A673 (cell line): Measurements from ENCODE around the gene TSC22D2.

Source experiments
- CTCF ChIP-seq: fragments of 300-800, 200-600 bp; sonication (generic); conservative IDR thresholded peaks from 2 replicates; pipeline ENCODE4 v1.5.1; 2017; ENCODE audit warnings: low read depth, mild to moderate bottlenecking, antibody characterized with exemption, low read length, moderate library complexity, mixed read lengths
- EZH2 ChIP-seq: fragments of 200-600 bp; sonication (generic); IDR thresholded peaks from 2 replicates; pipeline ENCODE4 v1.6.1; 2017; ENCODE audit warnings: borderline replicate concordance, low read depth, mild to moderate bottlenecking, mixed read lengths, antibody characterized with exemption, low read length; ENCODE audit not compliant: poor library complexity, severe bottlenecking

- TF ChIP-seq CTCF (peak; percentile 75), EZH2 (no peak)
Observed at GRCh38 chr3:150495563-150496168, 87.6 kb downstream of the TSC22D2 start.
